Activated naive CD8-positive, alpha-beta T cell treated with anti-CD3 and anti-CD28 coated beads, Interleukin-2, amount 10 ng/mL, durations not matched to agents 7 days and 5 days (primary cell): ENCODE data around the gene ZBTB37. TPM values are rescaled to one million over a fixed set of nuclear protein-coding genes. Genes with fewer than 3 reads are reported as not detected.
"Not testable (repeated sequence)": the region's sequence is repeated elsewhere in the genome, so short reads cannot be mapped to it uniquely, and the experiment has no call there.

Experiments used
- ATAC-seq: fragments of 150-1000 bp; cut with Tn5 transposase; one replicate; pipeline ENCODE4 v1.10.0; 2021; ENCODE audit warnings: low read depth, moderate library complexity
- POLR2A ChIA-PET: fragments of 350-600 bp; sonication (Branson Sonifier 250); formaldehyde crosslinking; loops from one replicate; lab custom pipeline; 2021; ENCODE audit warnings: antibody characterized with exemption; lab: Charles Lee
- DNase-seq: peaks from one replicate; pipeline ENCODE4 v3.0.0; 2021
- H3K27ac Mint-ChIP-seq: one replicate; pipeline ENCODE4 v1.8.0; 2022; ENCODE audit warnings: mild to moderate bottlenecking, mixed read lengths
- H3K27me3 Mint-ChIP-seq: one replicate; pipeline ENCODE4 v1.8.0; 2022; ENCODE audit warnings: mild to moderate bottlenecking, moderate library complexity, mixed read lengths
- H3K36me3 Mint-ChIP-seq: one replicate; pipeline ENCODE4 v1.8.0; 2021; ENCODE audit warnings: mild to moderate bottlenecking, mixed read lengths
- H3K4me1 Mint-ChIP-seq: one replicate; pipeline ENCODE4 v1.8.0; 2021; ENCODE audit warnings: mixed read lengths
- H3K4me3 Mint-ChIP-seq: one replicate; pipeline ENCODE4 v1.8.0; 2022; ENCODE audit warnings: mild to moderate bottlenecking, moderate library complexity, mixed read lengths
- H3K9me3 Mint-ChIP-seq: one replicate; pipeline ENCODE4 v1.8.0; 2021; ENCODE audit warnings: mixed read lengths
- total RNA-seq, 2 experiments: library from RNA; stranded (reverse); gene quantifications; one replicate each; pipeline ENCODE4 v1.2.3, GENCODE V29; 2021

Gene ZBTB37
- total RNA-seq, 2 experiments from 2014 or later, result 16.2 to 16.4 TPM

GRCh38 chr1:173869021-173869359, 810 bp downstream of the ZBTB37 start:
- H3K9me3 Mint-ChIP-seq, result no peaks in the 10 kb centered on the region
- POLR2A ChIA-PET, result interaction anchor here (1.0 to 2.3 kb wide), 9 partner anchors 23 to 1336 kb away, joined by 3 to 33 read pairs (median 6); partner anchors contain the start of genes CENPL, DARS2, KLHL20 and PRDX6
- peak overlapping the region; percentile 97 for H3K4me3 Mint-ChIP-seq
- H3K4me1 Mint-ChIP-seq, result peaks cover 54% of the 10 kb centered on the region
- peak overlapping the region; percentile 95 for H3K27ac Mint-ChIP-seq
- DNase-seq (no peak), ATAC-seq (no peak)
- H3K27me3 Mint-ChIP-seq, result no peaks in the 10 kb centered on the region
- H3K36me3 Mint-ChIP-seq, result peaks cover 53% of the 10 kb centered on the region

GRCh38 chr1:173870252-173871075, 2.3 kb downstream of the ZBTB37 start:
- peak overlapping the region; percentile 66 for H3K4me3 Mint-ChIP-seq
- POLR2A ChIA-PET, result interaction anchor here (0.6 to 1.8 kb wide), 3 partner anchors 46 to 232 kb away, joined by 5 to 6 read pairs (median 6); partner anchors contain the start of genes CENPL, DARS2 and RC3H1
- peak overlapping the region; percentile 93 for H3K27ac Mint-ChIP-seq
- H3K4me1 Mint-ChIP-seq, result peaks cover 41% of the 10 kb centered on the region
- peaks cover 43% of the 10 kb centered on the region for H3K36me3 Mint-ChIP-seq
- no peak for ATAC-seq
- peak; percentile 33 for DNase-seq
- H3K9me3 Mint-ChIP-seq, result no peaks in the 10 kb centered on the region
- H3K27me3 Mint-ChIP-seq, result no peaks in the 10 kb centered on the region

GRCh38 chr1:173871091-173871490, 2.9 kb downstream of the ZBTB37 start:
- Mint-ChIP-seq H3K4me3 (peak overlapping the region; percentile 66), H3K27me3 (no peaks in the 10 kb centered on the region), H3K36me3 (peaks cover 42% of the 10 kb centered on the region), H3K27ac (peak overlapping the region; percentile 93), H3K9me3 (no peaks in the 10 kb centered on the region), H3K4me1 (peaks cover 37% of the 10 kb centered on the region)
- POLR2A ChIA-PET, result interaction anchor here (1.8 kb wide), 1 partner anchor 47 kb away, joined by 6 read pairs; the partner anchor contains the start of genes CENPL and DARS2
- no peak for DNase-seq
- no peak for ATAC-seq

- no peak overlapping the region for H3K4me3 Mint-ChIP-seq
- no peak for ATAC-seq
- peaks cover 33% of the 10 kb centered on the region for H3K4me1 Mint-ChIP-seq
- DNase-seq, result no peak
- no peaks in the 10 kb centered on the region for H3K9me3 Mint-ChIP-seq
- H3K27ac Mint-ChIP-seq, result peak overlapping the region; percentile 80
- peaks cover 38% of the 10 kb centered on the region for H3K36me3 Mint-ChIP-seq
- no peaks in the 10 kb centered on the region for H3K27me3 Mint-ChIP-seq
- POLR2A ChIA-PET, result interaction anchor here (1.8 kb wide), 1 partner anchor 47 kb away, joined by 6 read pairs; the partner anchor contains the start of genes CENPL and DARS2
These were observed 3.3 kb downstream of the ZBTB37 start for GRCh38 chr1:173871500-173871899.

- no peak for ATAC-seq
- DNase-seq, result no peak
- peaks cover 30% of the 10 kb centered on the region for H3K36me3 Mint-ChIP-seq
- no peak overlapping the region for H3K4me3 Mint-ChIP-seq
- H3K4me1 Mint-ChIP-seq, result peaks cover 8% of the 10 kb centered on the region
- no peaks in the 10 kb centered on the region for H3K9me3 Mint-ChIP-seq
- no peaks in the 10 kb centered on the region for H3K27me3 Mint-ChIP-seq
- no peak overlapping the region for H3K27ac Mint-ChIP-seq
- POLR2A ChIA-PET, result interaction anchor here (1.3 kb wide), 1 partner anchor 8 kb away, joined by 4 read pairs; the partner anchor contains the start of genes GAS5 and ZBTB37
These were observed 8.6 kb downstream of the ZBTB37 start for GRCh38 chr1:173876732-173877131.

GRCh38 chr1:173878251-173878650, 10.1 kb downstream of the ZBTB37 start:
- DNase-seq, result no peak

GRCh38 chr1:173881117-173881516, 12.9 kb downstream of the ZBTB37 start:
- H3K27ac Mint-ChIP-seq, H3K4me3 Mint-ChIP-seq, H3K27me3 Mint-ChIP-seq, H3K9me3 Mint-ChIP-seq, ATAC-seq, DNase-seq, POLR2A ChIA-PET, H3K4me1 Mint-ChIP-seq: not testable (repeated sequence)
- H3K36me3 Mint-ChIP-seq, result peaks cover 24% of the 10 kb centered on the region

More at GRCh38 chr1:173878251-173878650, 10.1 kb downstream of the ZBTB37 start:
- no peak overlapping the region for H3K27ac Mint-ChIP-seq
- H3K4me3 Mint-ChIP-seq, result no peak overlapping the region
- peaks cover 23% of the 10 kb centered on the region for H3K36me3 Mint-ChIP-seq
- ATAC-seq, result no peak
- H3K4me1 Mint-ChIP-seq, result peaks cover 4% of the 10 kb centered on the region
- POLR2A ChIA-PET, result interaction anchor here (1.3 kb wide), 1 partner anchor 10 kb away, joined by 4 read pairs; the partner anchor contains the start of genes GAS5 and ZBTB37
- no peaks in the 10 kb centered on the region for H3K9me3 Mint-ChIP-seq
- no peaks in the 10 kb centered on the region for H3K27me3 Mint-ChIP-seq

- Mint-ChIP-seq H3K36me3 (peaks cover 31% of the 10 kb centered on the region), H3K9me3 (no peaks in the 10 kb centered on the region), H3K4me3 (no peak overlapping the region), H3K4me1 (peaks cover 7% of the 10 kb centered on the region), H3K27me3 (no peaks in the 10 kb centered on the region), H3K27ac (no peak overlapping the region)
- no peak for ATAC-seq
- POLR2A ChIA-PET, result no interaction called here
- DNase-seq, result no peak
These were observed 16.5 kb downstream of the ZBTB37 start for GRCh38 chr1:173884701-173885100.

- POLR2A ChIA-PET, result no interaction called here
- H3K4me3 Mint-ChIP-seq, result no peak overlapping the region
- peaks cover 36% of the 10 kb centered on the region for H3K36me3 Mint-ChIP-seq
- no peaks in the 10 kb centered on the region for H3K27me3 Mint-ChIP-seq
- DNase-seq, result no peak
- H3K4me1 Mint-ChIP-seq, result peaks cover 7% of the 10 kb centered on the region
- no peak for ATAC-seq
- H3K27ac Mint-ChIP-seq, result peak overlapping the region; percentile 50
- H3K9me3 Mint-ChIP-seq, result no peaks in the 10 kb centered on the region
These were observed 18.8 kb downstream of the ZBTB37 start for GRCh38 chr1:173886746-173887611.

GRCh38 chr1:173887627-173888026, 19.4 kb downstream of the ZBTB37 start:
- peaks cover 7% of the 10 kb centered on the region for H3K4me1 Mint-ChIP-seq
- H3K27me3 Mint-ChIP-seq, result no peaks in the 10 kb centered on the region
- no peak overlapping the region for H3K4me3 Mint-ChIP-seq
- H3K36me3 Mint-ChIP-seq, result peaks cover 36% of the 10 kb centered on the region
- POLR2A ChIA-PET, result no interaction called here
- H3K27ac Mint-ChIP-seq, result no peak overlapping the region
- DNase-seq, result no peak
- no peaks in the 10 kb centered on the region for H3K9me3 Mint-ChIP-seq
- no peak for ATAC-seq

- no peak for ATAC-seq
- POLR2A ChIA-PET, result no interaction called here
- H3K36me3 Mint-ChIP-seq, result peaks cover 38% of the 10 kb centered on the region
- H3K4me3 Mint-ChIP-seq, result no peak overlapping the region
- H3K4me1 Mint-ChIP-seq, result peaks cover 7% of the 10 kb centered on the region
- no peak for DNase-seq
- no peaks in the 10 kb centered on the region for H3K9me3 Mint-ChIP-seq
- no peak overlapping the region for H3K27ac Mint-ChIP-seq
- no peaks in the 10 kb centered on the region for H3K27me3 Mint-ChIP-seq
These were observed 20.6 kb downstream of the ZBTB37 start for GRCh38 chr1:173888749-173889148.

- H3K27ac Mint-ChIP-seq, result no peak overlapping the region
- no peak for DNase-seq
- POLR2A ChIA-PET, result no interaction called here
- H3K9me3 Mint-ChIP-seq, result no peaks in the 10 kb centered on the region
- ATAC-seq, result no peak
- H3K36me3 Mint-ChIP-seq, result peaks cover 45% of the 10 kb centered on the region
- no peak overlapping the region for H3K4me3 Mint-ChIP-seq
- H3K4me1 Mint-ChIP-seq, result peaks cover 7% of the 10 kb centered on the region
- no peaks in the 10 kb centered on the region for H3K27me3 Mint-ChIP-seq
These were observed 21.7 kb downstream of the ZBTB37 start for GRCh38 chr1:173889885-173890284.

GRCh38 chr1:173893611-173894010, 25.4 kb downstream of the ZBTB37 start:
- Mint-ChIP-seq H3K4me1 (no peaks in the 10 kb centered on the region), H3K9me3 (no peaks in the 10 kb centered on the region), H3K36me3 (peaks cover 33% of the 10 kb centered on the region), H3K4me3 (no peak overlapping the region), H3K27me3 (no peaks in the 10 kb centered on the region), H3K27ac (no peak overlapping the region)
- POLR2A ChIA-PET, result no interaction called here
- ATAC-seq (no peak), DNase-seq (no peak)
